Neutrophil (primary cell): Measurements from ENCODE around the gene VWF.

ENCODE experiments used
- H3K27ac ChIP-seq: fragments of 200-600 bp; sonication (generic); 2 replicates; pipeline ENCODE4 v1.5.1; 2016; ENCODE audit warnings: mild to moderate bottlenecking, moderate library complexity
- H3K27me3 ChIP-seq: fragments of 200-600 bp; sonication (generic); 2 replicates; pipeline ENCODE4 v1.6.0; 2016; ENCODE audit warnings: mild to moderate bottlenecking
- H3K36me3 ChIP-seq: fragments of 200-600 bp; sonication (generic); 2 replicates; pipeline ENCODE4 v1.5.1; 2017
- H3K4me1 ChIP-seq, 2 experiments: fragments of 200-600 bp in 1 of 2; sonication (generic) in 1 of 2; 1 replicate in 1 of 2; 2 replicates in 1 of 2; pipeline versions ENCODE4 v1.5.1 to v1.6.1; 2013 to 2016; ENCODE audit warnings: low read depth in 1 of 2, low read length in 1 of 2, mild to moderate bottlenecking in 1 of 2, moderate library complexity in 1 of 2; ENCODE audit not compliant: control insufficient read depth in 1 of 2, insufficient read depth in 1 of 2
- H3K4me3 ChIP-seq, 2 experiments: fragments of 200-600 bp in 1 of 2; sonication (generic) in 1 of 2; 1 replicate in 1 of 2; 2 replicates in 1 of 2; pipeline ENCODE4 v1.5.1; 2013 to 2016; ENCODE audit warnings: low read depth in 1 of 2, low read length in 1 of 2, mild to moderate bottlenecking in 1 of 2, moderate library complexity in 1 of 2
- H3K9me3 ChIP-seq: fragments of 200-600 bp; sonication (generic); 2 replicates; pipeline ENCODE4 v1.5.1; 2016
- TF ChIP-seq, protein P1 (sequence below): fragments of 200-600 bp; sonication (generic); IDR thresholded peaks from 2 replicates; pipeline ENCODE4 v1.5.1; 2016; ENCODE audit warnings: antibody characterized with exemption

Gene VWF

DNA sequence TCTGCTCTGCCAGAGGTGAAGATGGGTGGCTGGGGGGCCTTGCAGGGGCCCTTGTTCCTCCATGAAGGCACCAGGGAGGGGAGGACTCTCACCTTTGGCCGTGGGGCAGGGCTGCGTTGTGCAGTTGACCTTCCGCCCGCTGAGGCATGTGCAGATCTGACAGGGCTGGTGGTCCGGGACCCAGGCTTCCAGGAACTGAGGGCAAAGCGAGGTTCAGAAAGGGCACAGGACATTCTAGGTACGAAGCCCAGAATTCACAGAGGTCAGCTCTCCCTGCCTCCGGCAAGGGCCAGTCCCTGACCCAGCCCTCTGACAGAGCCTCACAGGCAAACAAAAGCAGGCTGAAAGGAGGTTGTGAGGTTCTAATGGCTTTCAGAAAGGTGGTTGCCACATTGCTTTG is 139.0 kb downstream of the VWF start:
- Histone ChIP-seq H3K27me3 (no peaks in the 10 kb centered on the region), H3K36me3 (no peaks in the 10 kb centered on the region), H3K4me1 (no peaks in the 10 kb centered on the region), H3K4me3 (no peak overlapping the region), H3K9me3 (no peaks in the 10 kb centered on the region), H3K27ac (no peak overlapping the region)
- TF ChIP-seq, protein P1, sequence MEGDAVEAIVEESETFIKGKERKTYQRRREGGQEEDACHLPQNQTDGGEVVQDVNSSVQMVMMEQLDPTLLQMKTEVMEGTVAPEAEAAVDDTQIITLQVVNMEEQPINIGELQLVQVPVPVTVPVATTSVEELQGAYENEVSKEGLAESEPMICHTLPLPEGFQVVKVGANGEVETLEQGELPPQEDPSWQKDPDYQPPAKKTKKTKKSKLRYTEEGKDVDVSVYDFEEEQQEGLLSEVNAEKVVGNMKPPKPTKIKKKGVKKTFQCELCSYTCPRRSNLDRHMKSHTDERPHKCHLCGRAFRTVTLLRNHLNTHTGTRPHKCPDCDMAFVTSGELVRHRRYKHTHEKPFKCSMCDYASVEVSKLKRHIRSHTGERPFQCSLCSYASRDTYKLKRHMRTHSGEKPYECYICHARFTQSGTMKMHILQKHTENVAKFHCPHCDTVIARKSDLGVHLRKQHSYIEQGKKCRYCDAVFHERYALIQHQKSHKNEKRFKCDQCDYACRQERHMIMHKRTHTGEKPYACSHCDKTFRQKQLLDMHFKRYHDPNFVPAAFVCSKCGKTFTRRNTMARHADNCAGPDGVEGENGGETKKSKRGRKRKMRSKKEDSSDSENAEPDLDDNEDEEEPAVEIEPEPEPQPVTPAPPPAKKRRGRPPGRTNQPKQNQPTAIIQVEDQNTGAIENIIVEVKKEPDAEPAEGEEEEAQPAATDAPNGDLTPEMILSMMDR, result no peak

GRCh38 chr12:5984873-5985272 is 139.6 kb downstream of the VWF start:
- no peak overlapping the region for H3K27ac ChIP-seq
- H3K4me1 ChIP-seq, result no peaks in the 10 kb centered on the region
- H3K36me3 ChIP-seq, result no peaks in the 10 kb centered on the region
- no peaks in the 10 kb centered on the region for H3K9me3 ChIP-seq
- TF ChIP-seq, protein P1, result no peak
- no peaks in the 10 kb centered on the region for H3K27me3 ChIP-seq
- H3K4me3 ChIP-seq, result no peak overlapping the region

GRCh38 chr12:5982106-5982505 is 142.4 kb downstream of the VWF start:
- TF ChIP-seq, protein P1, result no peak
- no peaks in the 10 kb centered on the region for H3K4me1 ChIP-seq
- H3K9me3 ChIP-seq, result no peaks in the 10 kb centered on the region
- H3K4me3 ChIP-seq, result no peak overlapping the region
- no peaks in the 10 kb centered on the region for H3K36me3 ChIP-seq
- H3K27ac ChIP-seq, result no peak overlapping the region
- H3K27me3 ChIP-seq, result no peaks in the 10 kb centered on the region

- H3K9me3 ChIP-seq, result no peaks in the 10 kb centered on the region
- no peak overlapping the region for H3K27ac ChIP-seq
- no peak overlapping the region for H3K4me3 ChIP-seq
- H3K36me3 ChIP-seq, result no peaks in the 10 kb centered on the region
- no peaks in the 10 kb centered on the region for H3K27me3 ChIP-seq
- TF ChIP-seq, protein P1, result no peak
- H3K4me1 ChIP-seq, result no peaks in the 10 kb centered on the region
These were observed 146.9 kb downstream of the VWF start for GRCh38 chr12:5977556-5977955.

- TF ChIP-seq, protein P1, result no peak
These were observed 147.8 kb downstream of the VWF start for GRCh38 chr12:5976711-5977110.

DNA sequence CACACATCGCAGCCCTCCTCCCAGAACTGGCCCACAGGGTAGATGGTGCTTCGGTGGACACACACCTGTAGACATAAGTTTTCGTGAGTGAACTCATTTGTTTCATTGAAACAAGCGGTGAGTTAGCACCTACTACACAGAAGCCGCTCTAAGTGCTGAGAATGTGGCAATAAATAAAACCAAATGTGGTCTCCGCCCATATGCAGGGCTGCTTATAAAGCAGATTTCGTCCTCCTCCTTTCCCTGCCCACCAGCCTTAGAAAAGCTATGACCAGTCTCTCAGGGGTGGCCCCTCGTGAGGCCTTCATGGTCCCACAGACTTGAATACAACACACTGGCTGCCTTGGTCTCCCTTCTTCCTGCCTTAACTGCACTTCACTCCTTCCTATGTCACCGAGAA is 148.3 kb downstream of the VWF start:
- Histone ChIP-seq H3K4me3 (no peak overlapping the region), H3K27me3 (no peaks in the 10 kb centered on the region), H3K36me3 (no peaks in the 10 kb centered on the region), H3K9me3 (no peaks in the 10 kb centered on the region), H3K4me1 (no peaks in the 10 kb centered on the region), H3K27ac (no peak overlapping the region)
- TF ChIP-seq, protein P1, result no peak

More at GRCh38 chr12:5976711-5977110, 147.8 kb downstream of the VWF start:
- no peak overlapping the region for H3K4me3 ChIP-seq
- no peaks in the 10 kb centered on the region for H3K4me1 ChIP-seq
- no peaks in the 10 kb centered on the region for H3K9me3 ChIP-seq
- no peak overlapping the region for H3K27ac ChIP-seq
- no peaks in the 10 kb centered on the region for H3K27me3 ChIP-seq
- no peaks in the 10 kb centered on the region for H3K36me3 ChIP-seq
